ENCODE results near the gene CGN.

Gene CGN

GRCh38 chr1:151476083-151476482 lies 35.1 kb upstream of the CGN start:
- TF ChIP-seq MYC (IDR thresholded peaks at IDR 0.05; ENCODE audit: low read depth, low read length) = no peak
- no peak for TF ChIP-seq POLR2A (IDR thresholded peaks at IDR 0.05; ENCODE audit: extremely low read depth, insufficient read length)
- no peak for TF ChIP-seq CTCF (IDR thresholded peaks at IDR 0.05; ENCODE audit: low read depth, low read length)
- no peak for TF ChIP-seq MAX (IDR thresholded peaks at IDR 0.05; ENCODE audit: low read depth, low read length)
- H3K4me3 ChIP-seq (ENCODE audit: low read depth, low read length) = no peak overlapping the region
- DNase-seq (ENCODE audit: low read depth) = no peak

- TF ChIP-seq MAX (IDR thresholded peaks at IDR 0.05; ENCODE audit: low read depth, low read length) (no peak), CTCF (IDR thresholded peaks at IDR 0.05; ENCODE audit: low read depth, low read length) (no peak), POLR2A (IDR thresholded peaks at IDR 0.05; ENCODE audit: extremely low read depth, insufficient read length) (no peak), MYC (IDR thresholded peaks at IDR 0.05; ENCODE audit: low read depth, low read length) (no peak)
- DNase-seq (ENCODE audit: low read depth) = no peak
- H3K4me3 ChIP-seq (ENCODE audit: low read depth, low read length) = no peak overlapping the region
Observed at GRCh38 chr1:151477066-151477465, 34.1 kb upstream of the CGN start.

GRCh38 chr1:151478140-151478812 lies 32.9 kb upstream of the CGN start:
- no peak for TF ChIP-seq POLR2A (IDR thresholded peaks at IDR 0.05; ENCODE audit: extremely low read depth, insufficient read length)
- TF ChIP-seq MAX (IDR thresholded peaks at IDR 0.05; ENCODE audit: low read depth, low read length) = no peak
- no peak for TF ChIP-seq MYC (IDR thresholded peaks at IDR 0.05; ENCODE audit: low read depth, low read length)
- no peak for TF ChIP-seq CTCF (IDR thresholded peaks at IDR 0.05; ENCODE audit: low read depth, low read length)
- H3K4me3 ChIP-seq (ENCODE audit: low read depth, low read length) = no peak overlapping the region

GRCh38 chr1:151478923-151479322 lies 32.3 kb upstream of the CGN start:
- H3K4me3 ChIP-seq (ENCODE audit: low read depth, low read length) = no peak overlapping the region
- no peak for DNase-seq (ENCODE audit: low read depth)
- no peak for TF ChIP-seq MAX (IDR thresholded peaks at IDR 0.05; ENCODE audit: low read depth, low read length)
- no peak for TF ChIP-seq POLR2A (IDR thresholded peaks at IDR 0.05; ENCODE audit: extremely low read depth, insufficient read length)
- no peak for TF ChIP-seq CTCF (IDR thresholded peaks at IDR 0.05; ENCODE audit: low read depth, low read length)
- no peak for TF ChIP-seq MYC (IDR thresholded peaks at IDR 0.05; ENCODE audit: low read depth, low read length)

More at GRCh38 chr1:151478140-151478812, 32.9 kb upstream of the CGN start:
- DNase-seq (ENCODE audit: low read depth) = no peak

GRCh38 chr1:151479462-151479861 lies 31.7 kb upstream of the CGN start:
- no peak overlapping the region for H3K4me3 ChIP-seq (ENCODE audit: low read depth, low read length)
- DNase-seq (ENCODE audit: low read depth) = no peak
- no peak for TF ChIP-seq CTCF (IDR thresholded peaks at IDR 0.05; ENCODE audit: low read depth, low read length)
- TF ChIP-seq MYC (IDR thresholded peaks at IDR 0.05; ENCODE audit: low read depth, low read length) = no peak
- no peak for TF ChIP-seq POLR2A (IDR thresholded peaks at IDR 0.05; ENCODE audit: extremely low read depth, insufficient read length)
- no peak for TF ChIP-seq MAX (IDR thresholded peaks at IDR 0.05; ENCODE audit: low read depth, low read length)
